IPS-15b (cell line): Measurements from ENCODE around the gene RSBN1L.
"Not testable (repeated sequence)": the region's sequence is repeated elsewhere in the genome, so short reads cannot be mapped to it uniquely, and the experiment has no call there.

ENCODE experiments used
- H3K27me3 ChIP-seq: one replicate; pipeline ENCODE4 v1.6.1; 2013; ENCODE audit warnings: low read length; ENCODE audit not compliant: control insufficient read depth, insufficient read depth
- H3K36me3 ChIP-seq: one replicate; pipeline ENCODE4 v1.6.1; 2013; ENCODE audit warnings: low read length; ENCODE audit not compliant: control insufficient read depth, insufficient read depth
- H3K4me1 ChIP-seq: one replicate; pipeline ENCODE4 v1.6.1; 2013; ENCODE audit warnings: mild to moderate bottlenecking, low read length; ENCODE audit not compliant: control insufficient read depth, insufficient read depth
- H3K4me3 ChIP-seq: one replicate; pipeline ENCODE4 v1.5.1; 2013; ENCODE audit warnings: low read depth, low read length
- H3K9ac ChIP-seq: one replicate; pipeline ENCODE4 v1.6.1; 2013; ENCODE audit warnings: low read depth, mild to moderate bottlenecking, low read length
- H3K9me3 ChIP-seq: one replicate; pipeline ENCODE4 v1.6.1; 2013; ENCODE audit warnings: mild to moderate bottlenecking, low read length; ENCODE audit not compliant: control insufficient read depth, insufficient read depth

RSBN1L gene

GRCh38 chr7:77696057-77696642 is at the start of gene RSBN1L:
TSS of gene RSBN1L (plus strand) at chr7:77696459. CDS start at chr7:77696470, 11 bp downstream.
- no peaks in the 10 kb centered on the region for H3K27me3 ChIP-seq
- H3K4me3 ChIP-seq = peak within 1 kb of the TSS; percentile 95
- H3K36me3 ChIP-seq = peaks cover 2% of the 10 kb centered on the region
- peaks cover 8% of the 10 kb centered on the region for H3K4me1 ChIP-seq
- no peaks in the 10 kb centered on the region for H3K9me3 ChIP-seq
- peak within 1 kb of the TSS; percentile 96 for H3K9ac ChIP-seq

- Histone ChIP-seq H3K36me3 (peaks cover 12% of the 10 kb centered on the region), H3K9ac (no peak overlapping the region), H3K4me1 (no peaks in the 10 kb centered on the region)
Observed at GRCh38 chr7:77648742-77649338, 47.4 kb upstream of the RSBN1L start.

GRCh38 chr7:77649716-77650349 is 46.4 kb upstream of the RSBN1L start:
- Histone ChIP-seq H3K4me1 (no peaks in the 10 kb centered on the region), H3K36me3 (peaks cover 10% of the 10 kb centered on the region), H3K9me3 (no peaks in the 10 kb centered on the region)

More at GRCh38 chr7:77648742-77649338, 47.4 kb upstream of the RSBN1L start:
- Histone ChIP-seq H3K4me3 (no peak overlapping the region), H3K27me3 (no peaks in the 10 kb centered on the region), H3K9me3 (no peaks in the 10 kb centered on the region)

DNA sequence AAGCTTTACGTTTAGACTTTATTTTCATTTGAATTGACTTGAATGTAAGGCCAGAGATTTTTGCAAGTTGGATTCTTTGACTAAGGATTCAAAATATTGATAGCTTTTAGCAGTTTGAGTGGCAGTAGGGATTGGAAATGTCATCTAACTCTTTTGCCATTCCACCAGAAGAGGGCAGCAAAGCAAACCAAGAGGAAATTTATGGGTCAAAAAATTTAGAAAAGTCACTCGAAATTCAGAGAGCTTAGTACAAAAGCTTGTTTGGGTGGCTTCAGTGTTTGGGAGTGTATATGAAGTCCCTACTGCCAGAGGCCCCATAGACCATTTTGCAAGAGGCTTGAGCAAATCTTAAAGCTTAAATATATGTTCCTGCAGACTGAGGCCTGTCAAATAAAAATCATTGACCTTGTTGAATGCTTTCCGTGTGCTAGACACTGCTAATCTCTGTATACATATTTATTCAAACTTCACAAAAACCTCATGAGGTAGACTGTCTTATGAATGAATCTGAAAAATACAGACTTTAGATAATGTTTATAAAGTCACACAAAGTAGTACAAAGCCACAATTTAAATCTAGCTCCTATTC is 44.6 kb upstream of the RSBN1L start:
- Histone ChIP-seq H3K36me3 (peaks cover 7% of the 10 kb centered on the region), H3K9ac (no peak overlapping the region), H3K4me3 (no peak overlapping the region), H3K9me3 (no peaks in the 10 kb centered on the region), H3K27me3 (no peaks in the 10 kb centered on the region), H3K4me1 (no peaks in the 10 kb centered on the region)

More at GRCh38 chr7:77649716-77650349, 46.4 kb upstream of the RSBN1L start:
- Histone ChIP-seq H3K9ac (no peak overlapping the region), H3K4me3 (no peak overlapping the region), H3K27me3 (no peaks in the 10 kb centered on the region)

DNA sequence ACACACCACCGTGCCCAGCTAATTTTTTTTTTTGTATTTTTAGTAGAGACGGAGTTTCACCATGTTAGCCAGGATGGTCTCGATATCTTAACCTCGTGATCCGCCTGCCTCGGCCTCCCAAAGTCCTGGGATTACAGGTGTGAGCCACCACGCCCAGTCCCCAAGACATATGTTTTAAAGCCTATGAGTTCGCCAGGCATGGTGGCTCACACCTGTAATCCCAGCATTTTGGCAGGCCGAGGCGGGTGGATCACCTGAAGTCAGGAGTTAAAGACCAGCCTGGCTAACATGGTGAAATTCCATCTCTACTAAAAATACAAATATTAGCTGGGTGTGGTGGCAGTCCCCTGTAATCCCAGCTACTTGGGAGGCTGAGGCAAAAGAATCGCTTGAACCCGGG is 43.4 kb upstream of the RSBN1L start:
- H3K4me1 ChIP-seq, H3K4me3 ChIP-seq, H3K36me3 ChIP-seq, H3K9ac ChIP-seq, H3K27me3 ChIP-seq, H3K9me3 ChIP-seq: not testable (repeated sequence)

DNA sequence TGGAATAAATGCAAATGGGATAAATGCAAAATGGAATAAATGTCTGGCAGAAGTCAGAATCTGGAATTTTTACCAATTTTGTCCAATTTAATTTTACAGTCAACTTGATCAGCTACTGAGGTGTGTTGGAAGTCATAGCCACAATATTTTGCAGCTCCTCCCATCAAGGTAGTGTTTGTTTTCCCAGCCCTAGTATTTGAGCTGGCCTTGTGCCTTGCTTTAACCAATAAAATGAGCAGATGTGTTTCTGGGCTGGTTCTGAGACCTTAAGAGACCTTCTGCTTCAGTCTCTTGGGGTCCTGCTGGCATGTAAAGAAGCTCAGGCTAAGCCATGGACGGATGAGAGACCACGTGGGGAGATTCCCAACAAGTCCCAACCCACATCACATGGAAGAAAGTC is 42.7 kb upstream of the RSBN1L start:
- no peak overlapping the region for H3K9ac ChIP-seq
- H3K9me3 ChIP-seq = no peaks in the 10 kb centered on the region
- no peaks in the 10 kb centered on the region for H3K27me3 ChIP-seq
- H3K36me3 ChIP-seq = peaks cover 7% of the 10 kb centered on the region
- H3K4me1 ChIP-seq = no peaks in the 10 kb centered on the region
- no peak overlapping the region for H3K4me3 ChIP-seq

DNA sequence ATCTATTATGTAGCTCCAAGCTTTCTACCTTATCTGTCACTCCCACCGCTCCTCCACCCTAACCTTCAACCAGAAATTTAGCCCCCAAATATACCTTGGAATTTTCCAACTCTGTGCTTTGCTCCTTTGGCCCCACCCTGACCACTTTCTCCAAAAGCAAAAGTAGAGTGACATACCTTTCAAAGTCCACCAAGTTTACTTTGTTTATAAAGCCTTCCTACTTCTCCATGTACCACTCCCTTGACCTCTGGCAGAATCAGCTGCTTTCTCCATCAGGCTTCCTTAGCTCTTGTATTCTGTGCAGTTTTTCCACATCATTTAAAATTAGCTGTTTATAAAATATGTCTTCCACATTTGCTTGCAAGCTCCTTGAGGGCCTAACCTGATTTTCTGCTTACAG is 40.9 kb upstream of the RSBN1L start:
- Histone ChIP-seq H3K36me3 (peaks cover 7% of the 10 kb centered on the region), H3K27me3 (no peaks in the 10 kb centered on the region), H3K4me1 (no peaks in the 10 kb centered on the region), H3K4me3 (no peak overlapping the region), H3K9me3 (no peaks in the 10 kb centered on the region), H3K9ac (no peak overlapping the region)

GRCh38 chr7:77655836-77656455 is 40.3 kb upstream of the RSBN1L start:
- Histone ChIP-seq H3K4me3 (no peak overlapping the region), H3K27me3 (no peaks in the 10 kb centered on the region), H3K36me3 (peaks cover 7% of the 10 kb centered on the region), H3K9ac (no peak overlapping the region), H3K9me3 (no peaks in the 10 kb centered on the region), H3K4me1 (no peaks in the 10 kb centered on the region)

DNA sequence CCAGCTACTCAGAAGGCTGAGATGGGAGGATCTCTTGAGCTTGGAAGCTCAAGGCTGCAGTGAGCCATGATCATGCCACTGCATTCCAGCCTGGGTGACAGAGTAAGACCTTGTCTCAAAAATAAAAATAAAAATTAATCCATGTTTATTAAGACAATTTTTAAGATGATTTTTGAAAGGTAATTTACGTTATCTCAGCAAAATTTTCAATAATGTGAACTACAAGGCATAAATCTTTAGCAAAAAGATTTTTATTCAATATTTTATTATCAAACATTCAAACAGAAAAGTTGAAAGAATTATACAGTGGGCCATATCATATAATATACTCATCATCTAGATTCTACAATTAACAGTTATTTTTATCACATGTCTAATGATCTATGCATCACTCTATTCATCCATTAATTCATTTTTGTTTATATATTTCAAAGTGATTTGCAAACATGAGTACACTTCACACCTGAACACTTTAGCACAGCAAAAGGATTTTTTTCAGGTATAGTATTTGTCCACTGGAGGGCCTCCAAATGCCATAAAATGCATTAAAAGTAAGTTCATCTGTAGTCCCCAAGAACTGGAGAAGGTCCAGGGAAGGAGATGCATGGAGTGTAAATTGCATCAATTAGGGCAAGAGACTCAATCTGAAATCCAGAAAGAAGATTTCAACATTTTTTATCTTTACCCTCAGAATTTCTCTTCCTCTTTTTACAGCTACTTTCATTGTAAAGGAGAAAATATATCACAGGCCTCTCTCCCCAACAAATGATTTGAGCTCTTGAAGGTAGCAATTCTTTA is 38.6 kb upstream of the RSBN1L start:
- no peak overlapping the region for H3K9ac ChIP-seq

GRCh38 chr7:77658928-77659327 is 37.3 kb upstream of the RSBN1L start:
- Histone ChIP-seq H3K36me3 (peaks cover 7% of the 10 kb centered on the region), H3K27me3 (no peaks in the 10 kb centered on the region)

More for the DNA sequence above, 38.6 kb upstream of the RSBN1L start:
- no peaks in the 10 kb centered on the region for H3K4me1 ChIP-seq
- H3K27me3 ChIP-seq = no peaks in the 10 kb centered on the region
- peaks cover 7% of the 10 kb centered on the region for H3K36me3 ChIP-seq
- H3K9me3 ChIP-seq = no peaks in the 10 kb centered on the region
- H3K4me3 ChIP-seq = no peak overlapping the region

DNA sequence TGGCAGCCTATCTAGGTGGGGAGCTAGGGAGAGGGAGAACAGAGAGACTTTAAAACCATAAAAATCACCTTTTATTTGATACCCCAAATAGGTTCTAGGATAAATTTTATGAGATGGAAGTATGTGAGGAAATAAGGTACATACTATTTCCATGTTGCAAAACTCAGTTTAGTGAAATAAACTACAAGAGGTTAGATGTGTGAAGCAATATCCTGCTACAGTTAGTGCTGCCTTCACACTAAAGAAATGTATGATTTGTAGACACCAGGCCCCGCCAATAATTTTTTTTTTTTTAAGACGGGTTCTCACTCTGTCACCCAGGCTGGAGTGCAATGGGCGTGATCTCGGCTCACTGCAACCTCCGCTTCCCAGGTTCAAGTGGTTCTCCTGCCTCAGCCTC is 34.4 kb upstream of the RSBN1L start:
- Histone ChIP-seq H3K4me3 (no peak overlapping the region), H3K27me3 (no peaks in the 10 kb centered on the region), H3K4me1 (no peaks in the 10 kb centered on the region), H3K9ac (no peak overlapping the region), H3K9me3 (no peaks in the 10 kb centered on the region), H3K36me3 (no peaks in the 10 kb centered on the region)

More at GRCh38 chr7:77658928-77659327, 37.3 kb upstream of the RSBN1L start:
- H3K4me1 ChIP-seq = no peaks in the 10 kb centered on the region
- no peak overlapping the region for H3K4me3 ChIP-seq
- no peak overlapping the region for H3K9ac ChIP-seq
- H3K9me3 ChIP-seq = no peaks in the 10 kb centered on the region
